GM21786 (cell line): Measurements from ENCODE around the gene LLGL2.

Experiments used
- ATAC-seq: cut with Tn5 transposase; IDR thresholded peaks from one replicate; pipeline ENCODE4 v1.9.1; 2021; ENCODE audit not compliant: unreplicated experiment

The LLGL2 gene

GRCh38 chr17:75490953-75491649 lies 34.4 kb upstream of the LLGL2 start:
- ATAC-seq: no peak

- no peak for ATAC-seq
These were observed 33.8 kb upstream of the LLGL2 start for GRCh38 chr17:75491680-75492079.

GRCh38 chr17:75492555-75493168 lies 32.8 kb upstream of the LLGL2 start:
- no peak for ATAC-seq

DNA sequence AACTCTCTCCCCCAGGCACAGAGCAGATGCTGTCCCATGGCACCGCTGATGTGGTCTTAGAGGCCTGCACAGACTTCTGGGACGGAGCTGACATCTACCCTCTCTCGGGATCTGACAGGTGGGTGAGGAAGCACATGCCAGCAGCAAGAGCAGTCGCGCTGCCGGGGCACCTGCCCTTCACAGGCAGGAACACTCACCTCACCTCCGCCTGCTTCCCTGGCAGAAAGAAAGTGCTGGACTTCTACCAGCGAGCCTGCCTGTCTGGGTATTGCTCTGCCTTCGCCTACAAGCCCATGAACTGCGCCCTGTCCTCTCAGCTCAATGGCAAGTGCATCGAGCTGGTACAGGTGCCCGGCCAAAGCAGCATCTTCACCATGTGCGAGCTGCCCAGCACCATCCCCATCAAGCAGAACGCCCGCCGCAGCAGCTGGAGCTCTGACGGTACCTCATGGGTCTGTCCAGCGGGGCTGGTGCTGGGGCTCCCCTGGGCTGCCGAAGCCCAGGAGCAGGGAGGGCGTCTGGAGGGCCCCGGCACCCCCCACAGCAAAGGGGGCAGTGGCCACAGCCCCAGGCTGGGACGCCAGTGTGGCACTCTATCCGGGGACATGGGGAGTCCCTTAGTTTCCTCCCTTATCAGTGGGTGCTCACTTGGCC lies 31.9 kb upstream of the LLGL2 start:
- no peak for ATAC-seq

GRCh38 chr17:75494326-75494877 lies 31.1 kb upstream of the LLGL2 start:
- ATAC-seq: no peak

GRCh38 chr17:75496005-75496404 lies 29.5 kb upstream of the LLGL2 start:
- no peak for ATAC-seq

- ATAC-seq: no peak
These were observed 27.3 kb upstream of the LLGL2 start for GRCh38 chr17:75498039-75498725.

- ATAC-seq: no peak
These were observed 26.7 kb upstream of the LLGL2 start for GRCh38 chr17:75498726-75499213.

GRCh38 chr17:75499313-75500022 lies 26.0 kb upstream of the LLGL2 start:
- ATAC-seq: no peak

DNA sequence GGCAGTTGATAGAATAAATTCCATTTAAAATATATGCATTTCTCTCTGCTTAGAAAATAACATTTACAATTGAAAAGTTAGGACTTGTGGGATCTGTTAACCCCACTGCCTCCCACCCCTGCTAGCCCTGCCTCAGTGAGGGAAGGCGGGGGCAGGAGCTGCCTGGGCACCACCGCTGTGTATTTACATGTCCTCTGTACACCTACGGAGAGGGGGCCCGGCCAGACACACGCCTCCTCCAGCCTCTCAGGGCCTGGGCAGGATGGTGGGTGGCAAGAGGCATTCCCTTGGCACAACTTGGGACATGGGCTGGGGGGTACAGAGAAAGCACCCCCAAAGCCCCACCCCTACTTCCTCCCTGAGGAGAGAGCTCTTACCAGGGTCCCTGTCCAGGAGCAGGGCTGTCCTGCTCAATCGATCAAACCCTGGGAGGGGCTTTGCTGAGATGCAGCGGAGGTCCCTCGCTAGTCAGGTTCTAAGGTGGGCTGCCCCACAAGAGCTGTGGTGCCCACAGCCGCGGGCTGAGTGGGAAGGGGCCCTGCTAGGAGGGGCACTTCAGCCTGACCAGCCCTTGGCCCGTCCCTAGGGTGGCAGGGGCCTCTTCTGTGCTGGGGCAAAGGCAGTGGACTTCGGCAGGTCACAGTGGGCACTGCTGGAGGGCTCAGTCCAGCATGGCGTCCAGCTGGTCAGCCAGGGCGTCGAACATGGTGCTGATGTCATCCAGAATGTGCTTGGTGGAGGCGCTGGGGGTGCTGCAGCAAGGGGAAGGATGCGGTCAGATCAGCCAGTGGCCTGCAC lies 24.9 kb upstream of the LLGL2 start:
- ATAC-seq: no peak

- ATAC-seq: no peak
These were observed 24.0 kb upstream of the LLGL2 start for GRCh38 chr17:75501378-75502071.

GRCh38 chr17:75502072-75502720 lies 23.3 kb upstream of the LLGL2 start:
- no peak for ATAC-seq

- no peak for ATAC-seq
These were observed 22.7 kb upstream of the LLGL2 start for GRCh38 chr17:75502721-75503329.

GRCh38 chr17:75503337-75503950 lies 22.1 kb upstream of the LLGL2 start:
- no peak for ATAC-seq

GRCh38 chr17:75503976-75504346 lies 21.5 kb upstream of the LLGL2 start:
- no peak for ATAC-seq

GRCh38 chr17:75504347-75505151 lies 20.9 kb upstream of the LLGL2 start:
- ATAC-seq: no peak

DNA sequence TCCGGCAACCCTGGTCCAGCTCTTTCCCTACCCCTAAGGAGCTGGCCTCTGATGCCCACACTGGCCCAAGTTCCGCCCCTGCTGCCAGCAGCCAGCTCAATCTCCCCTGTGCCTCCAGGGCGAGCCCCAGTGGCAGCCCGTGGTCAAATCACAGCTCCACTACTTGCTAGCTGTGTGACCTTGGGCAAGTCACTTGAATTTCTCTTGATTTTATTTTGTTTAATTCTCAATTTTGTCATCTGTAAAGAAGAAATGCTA lies 20.4 kb upstream of the LLGL2 start:
- ATAC-seq: no peak
